Body of pancreas (tissue), 4 donors: ENCODE data around the gene GRIP2.

Source experiments
- CTCF ChIP-seq, 7 experiments: fragments of 450-650 bp in 4 of 7; fragments of 200-600 bp in 3 of 7; sonication (generic) in 3 of 7; IDR thresholded peaks; one replicate each; pipeline ENCODE4 v1.5.1; 2016 to 2019; ENCODE audit warnings: antibody characterized with exemption in 7 of 7
- POLR2A ChIP-seq, 3 donors: fragments of 450-650 bp; IDR thresholded peaks; one replicate each; pipeline ENCODE4 v1.6.1; 2016; ENCODE audit warnings: antibody characterized with exemption in 3 of 3, mild to moderate bottlenecking in 2 of 3

- TF ChIP-seq CTCF (IDR thresholded peaks at IDR 0.05) (no peak), POLR2A (IDR thresholded peaks at IDR 0.05) (no peak)
Measured at GRCh38 chr3:14553871-14554270, 13.7 kb upstream of the GRIP2 start.
